OCI-M1 (cell line): ENCODE measurements around the gene CLCN2.

Experiments
- DNase-seq: peaks from one replicate; lab custom pipeline; 2025; lab: John Stamatoyannopoulos, UW

Gene CLCN2

DNA sequence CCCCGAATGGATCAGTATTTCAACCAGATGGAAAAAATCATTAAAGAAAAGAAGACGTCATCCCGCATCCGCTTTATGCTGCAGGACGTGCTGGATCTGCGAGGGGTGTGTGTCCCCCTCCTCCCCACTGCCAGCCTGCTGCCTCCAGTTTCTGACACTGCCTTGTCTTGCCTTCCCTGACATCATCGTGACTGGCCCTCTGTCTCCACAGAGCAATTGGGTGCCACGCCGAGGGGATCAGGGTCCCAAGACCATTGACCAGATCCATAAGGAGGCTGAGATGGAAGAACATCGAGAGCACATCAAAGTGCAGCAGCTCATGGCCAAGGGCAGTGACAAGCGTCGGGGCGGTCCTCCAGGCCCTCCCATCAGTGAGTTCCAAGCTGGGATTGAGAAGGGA is 36.1 kb downstream of the CLCN2 start:
- DNase-seq, result no peak

DNA sequence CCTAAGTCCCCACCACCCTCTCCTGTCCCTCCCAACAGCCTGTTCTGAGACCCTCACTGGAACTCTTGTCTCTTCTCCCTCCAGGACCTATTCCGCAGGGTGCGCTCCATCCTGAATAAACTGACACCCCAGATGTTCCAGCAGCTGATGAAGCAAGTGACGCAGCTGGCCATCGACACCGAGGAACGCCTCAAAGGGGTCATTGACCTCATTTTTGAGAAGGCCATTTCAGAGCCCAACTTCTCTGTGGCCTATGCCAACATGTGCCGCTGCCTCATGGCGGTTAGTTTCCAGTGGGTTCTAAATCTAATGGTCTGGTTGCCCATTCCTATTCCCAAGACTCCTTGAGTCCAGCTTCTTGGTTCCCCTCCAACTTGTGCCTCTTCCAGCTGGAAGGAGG is 37.7 kb downstream of the CLCN2 start:
- DNase-seq, result no peak

DNA sequence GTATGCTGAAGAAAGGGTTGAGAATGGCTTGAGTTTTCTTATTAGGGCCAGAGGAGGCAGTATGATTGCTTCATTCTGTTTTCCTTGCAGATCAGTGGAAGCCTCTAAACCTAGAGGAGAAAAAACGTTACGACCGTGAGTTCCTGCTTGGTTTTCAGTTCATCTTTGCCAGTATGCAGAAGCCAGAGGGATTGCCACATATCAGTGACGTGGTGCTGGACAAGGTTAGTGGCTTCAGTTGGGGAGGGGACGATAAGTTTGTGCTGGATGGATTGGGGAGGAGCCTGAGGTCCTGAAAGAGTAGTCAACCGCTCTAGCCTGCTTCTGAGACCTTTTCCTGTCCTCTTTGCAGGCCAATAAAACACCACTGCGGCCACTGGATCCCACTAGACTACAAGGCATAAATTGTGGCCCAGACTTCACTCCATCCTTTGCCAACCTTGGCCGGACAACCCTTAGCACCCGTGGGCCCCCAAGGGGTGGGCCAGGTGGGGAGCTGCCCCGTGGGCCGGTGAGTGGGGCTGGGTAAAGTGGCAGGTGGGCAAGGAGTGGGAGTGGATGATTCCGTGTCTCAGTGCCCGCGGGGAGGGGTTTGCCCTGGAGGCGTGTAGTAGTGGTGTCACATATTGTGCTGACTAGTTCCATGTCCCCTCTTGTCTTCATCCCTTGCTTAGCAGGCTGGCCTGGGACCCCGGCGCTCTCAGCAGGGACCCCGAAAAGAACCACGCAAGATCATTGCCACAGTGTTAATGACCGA is 38.5 kb downstream of the CLCN2 start:
- no peak for DNase-seq

DNA sequence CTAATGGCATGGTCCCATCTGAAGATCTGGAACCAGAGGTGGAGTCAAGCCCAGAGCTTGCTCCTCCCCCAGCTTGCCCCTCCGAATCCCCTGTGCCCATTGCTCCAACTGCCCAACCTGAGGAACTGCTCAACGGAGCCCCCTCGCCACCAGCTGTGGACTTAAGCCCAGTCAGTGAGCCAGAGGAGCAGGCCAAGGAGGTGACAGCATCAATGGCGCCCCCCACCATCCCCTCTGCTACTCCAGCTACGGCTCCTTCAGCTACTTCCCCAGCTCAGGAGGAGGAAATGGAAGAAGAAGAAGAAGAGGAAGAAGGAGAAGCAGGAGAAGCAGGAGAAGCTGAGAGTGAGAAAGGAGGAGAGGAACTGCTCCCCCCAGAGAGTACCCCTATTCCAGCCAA is 39.7 kb downstream of the CLCN2 start:
- DNase-seq, result no peak

DNA sequence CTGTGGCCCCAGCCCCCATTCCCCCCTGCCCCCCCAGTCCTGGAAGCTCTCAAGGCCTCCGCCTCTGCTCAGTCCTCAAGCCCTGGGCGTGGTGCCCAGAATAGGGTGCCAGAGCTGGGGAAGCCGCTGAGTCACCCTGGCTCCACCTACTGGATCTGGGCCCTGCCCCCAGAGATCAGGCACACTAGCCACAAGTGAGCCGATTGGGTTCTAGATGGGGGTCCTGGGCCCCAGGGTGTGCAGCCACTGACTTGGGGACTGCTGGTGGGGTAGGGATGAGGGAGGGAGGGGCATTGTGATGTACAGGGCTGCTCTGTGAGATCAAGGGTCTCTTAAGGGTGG is 41.3 kb downstream of the CLCN2 start:
- peak; percentile 65 for DNase-seq

DNA sequence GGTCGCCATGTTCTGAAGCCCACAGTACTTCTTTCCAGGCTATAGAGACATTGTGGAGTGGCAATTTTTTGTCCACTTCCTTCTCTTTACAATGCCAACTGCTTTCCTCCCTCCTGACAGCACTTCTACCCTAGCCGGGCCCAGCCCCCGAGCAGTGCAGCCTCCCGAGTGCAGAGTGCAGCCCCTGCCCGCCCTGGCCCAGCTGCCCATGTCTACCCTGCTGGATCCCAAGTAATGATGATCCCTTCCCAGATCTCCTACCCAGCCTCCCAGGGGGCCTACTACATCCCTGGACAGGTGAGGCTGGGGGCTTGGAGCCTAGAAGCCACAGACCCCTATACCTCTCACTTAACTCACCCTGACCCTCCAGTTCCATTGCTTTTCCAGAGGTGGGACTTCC is 44.2 kb downstream of the CLCN2 start:
- DNase-seq, result no peak

DNA sequence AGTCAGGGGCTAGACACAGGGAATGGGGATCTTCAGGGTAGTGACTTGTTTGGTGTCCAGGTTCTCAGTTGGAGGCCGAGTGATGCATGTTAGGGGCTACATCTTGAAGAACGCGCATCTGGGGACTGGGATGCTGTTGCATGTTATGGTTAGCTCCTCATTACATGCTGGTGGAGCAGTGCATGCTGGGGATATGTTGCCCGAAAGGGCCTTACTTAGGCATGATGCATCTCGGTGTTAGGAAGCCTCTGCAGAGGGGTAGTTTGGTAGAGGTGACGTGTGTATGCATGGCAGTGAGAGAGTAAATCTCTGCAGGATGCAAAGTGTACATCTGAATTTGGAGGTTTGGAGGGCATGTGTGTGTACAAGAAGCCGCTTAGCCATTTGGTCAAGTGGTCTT is 44.6 kb downstream of the CLCN2 start:
- no peak for DNase-seq

DNA sequence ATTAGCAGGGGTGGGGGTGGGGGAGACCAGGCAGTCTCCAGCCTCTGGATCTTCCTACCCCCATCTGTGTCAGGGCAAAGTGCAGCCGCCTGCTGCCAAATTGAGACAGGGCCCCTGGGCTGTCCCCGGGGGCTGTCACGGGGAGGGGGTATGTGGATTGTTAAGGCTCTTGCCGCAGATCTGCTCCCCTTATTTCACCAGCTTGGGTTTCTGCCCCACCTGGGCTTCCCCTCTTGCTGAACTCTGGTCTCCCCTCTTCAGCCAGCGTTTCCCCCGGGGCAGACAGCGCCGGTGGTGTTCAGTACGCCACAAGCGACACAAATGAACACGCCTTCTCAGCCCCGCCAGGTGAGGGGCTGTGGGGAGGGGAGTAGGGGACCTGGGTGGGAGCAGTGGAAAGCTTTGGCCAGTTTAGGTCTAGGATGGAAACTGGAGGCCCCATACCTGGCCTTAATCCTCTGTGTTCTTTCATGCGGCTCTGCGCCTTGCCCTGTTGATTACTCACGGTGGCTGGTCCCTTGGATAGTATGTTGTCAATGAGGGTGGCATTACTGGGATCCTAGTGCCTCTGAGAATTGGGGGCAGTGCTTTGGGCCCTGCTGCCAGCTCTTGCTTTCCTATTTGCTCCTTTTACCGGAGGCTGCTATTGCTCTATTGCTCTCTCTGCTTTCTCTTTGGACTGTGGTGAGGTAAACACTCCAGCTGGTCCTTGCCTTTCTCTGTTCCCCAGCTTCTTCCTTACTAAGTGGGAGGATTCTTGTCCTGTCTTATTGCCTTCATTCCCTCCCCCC is 45.3 kb downstream of the CLCN2 start:
- no peak for DNase-seq

DNA sequence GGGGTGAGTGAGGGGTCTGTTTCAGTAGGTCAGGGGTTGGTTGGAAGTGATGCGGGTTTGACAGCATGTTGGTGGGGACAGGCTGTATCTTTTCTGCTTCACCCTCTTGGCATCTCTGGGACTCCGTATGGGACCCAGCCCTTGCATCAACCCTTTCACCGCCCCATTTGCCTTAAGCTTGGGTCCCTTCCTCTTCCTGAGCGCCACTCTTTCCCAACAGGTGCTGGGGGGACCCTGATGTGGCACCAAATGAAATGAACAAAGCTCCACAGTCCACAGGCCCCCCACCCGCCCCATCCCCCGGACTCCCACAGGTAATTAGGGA is 45.9 kb downstream of the CLCN2 start:
- DNase-seq, result no peak

DNA sequence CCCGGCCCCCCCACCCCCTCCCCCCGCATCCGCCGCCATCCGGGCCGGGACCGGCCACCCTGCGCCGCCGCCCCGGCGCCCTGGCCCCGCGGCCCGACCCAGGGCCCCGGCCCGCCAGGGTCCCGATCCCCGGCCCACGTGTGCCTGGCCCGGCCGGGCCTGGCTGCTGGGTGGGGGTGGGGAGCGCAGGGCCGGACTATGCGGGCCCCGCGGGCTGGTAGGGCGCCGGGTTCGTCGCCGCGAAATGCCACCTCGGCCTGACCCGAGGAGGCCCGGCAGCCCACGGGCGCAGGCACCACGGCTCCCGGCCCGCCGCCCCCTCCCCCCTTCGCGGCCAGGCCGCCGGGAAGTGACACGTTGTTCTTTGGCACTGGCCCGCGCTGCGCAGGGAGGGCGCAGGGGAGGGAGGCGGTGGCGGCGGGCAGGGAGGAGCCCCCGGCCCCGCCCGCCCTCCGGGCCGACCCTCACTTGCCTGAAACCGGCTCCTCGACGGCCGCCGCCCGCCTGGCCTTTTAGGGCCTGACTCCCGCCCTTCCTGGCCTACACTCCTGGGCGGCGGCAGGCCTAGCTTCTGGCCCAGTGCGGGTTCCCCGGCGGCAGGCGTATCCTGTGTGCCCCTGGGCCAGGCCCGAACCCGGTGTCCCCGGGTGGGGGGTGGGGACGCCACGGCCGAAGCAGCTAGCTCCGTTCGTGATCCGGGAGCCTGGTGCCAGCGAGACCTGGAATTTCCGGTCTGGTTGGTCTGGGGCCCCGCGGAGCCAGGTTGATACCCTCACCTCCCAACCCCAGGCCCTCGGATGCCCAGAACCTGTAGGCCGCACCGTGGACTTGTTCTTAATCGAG is 46.5 kb downstream of the CLCN2 start:
- peak; percentile 40 for DNase-seq

DNA sequence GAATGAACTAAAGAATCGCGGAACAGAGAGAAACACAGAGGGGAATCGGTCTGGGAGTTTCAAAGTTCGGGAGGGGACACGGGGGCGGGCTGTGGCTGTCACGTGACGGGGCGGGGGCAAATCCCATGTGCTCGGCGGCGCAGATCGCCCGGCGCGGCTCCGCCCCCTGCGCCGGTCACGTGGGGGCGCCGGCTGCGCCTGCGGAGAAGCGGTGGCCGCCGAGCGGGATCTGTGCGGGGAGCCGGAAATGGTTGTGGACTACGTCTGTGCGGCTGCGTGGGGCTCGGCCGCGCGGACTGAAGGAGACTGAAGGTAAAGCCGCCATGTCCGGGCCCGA is 47.1 kb downstream of the CLCN2 start, which contains the start of gene EIF4G1:
Gene EIF4G1, plus strand, starts transcription at position 244 of the 337 bp plus-strand sequence. CDS start 1,191 bp downstream, outside the sequence.
- DNase-seq, result peak; percentile 89

DNA sequence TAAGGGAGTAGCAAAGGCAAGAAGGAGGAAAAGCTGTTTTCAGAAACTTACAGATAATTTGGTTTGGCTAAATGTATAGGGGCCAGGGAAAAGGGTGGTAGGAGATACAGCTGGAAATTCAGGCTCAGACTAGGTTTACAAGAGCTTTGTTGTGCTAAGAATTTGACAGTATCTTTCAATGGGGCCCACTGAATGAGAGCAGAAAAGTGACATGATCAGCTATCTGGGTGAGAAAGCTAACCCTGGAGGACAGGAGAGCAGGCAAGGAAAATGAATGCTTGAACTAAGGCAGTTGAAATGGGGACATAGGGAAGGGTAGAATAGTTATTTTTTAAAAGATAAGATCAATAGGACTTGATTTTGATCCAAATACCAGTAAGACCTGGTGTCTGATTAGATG is 49.8 kb downstream of the CLCN2 start:
- DNase-seq, result no peak

DNA sequence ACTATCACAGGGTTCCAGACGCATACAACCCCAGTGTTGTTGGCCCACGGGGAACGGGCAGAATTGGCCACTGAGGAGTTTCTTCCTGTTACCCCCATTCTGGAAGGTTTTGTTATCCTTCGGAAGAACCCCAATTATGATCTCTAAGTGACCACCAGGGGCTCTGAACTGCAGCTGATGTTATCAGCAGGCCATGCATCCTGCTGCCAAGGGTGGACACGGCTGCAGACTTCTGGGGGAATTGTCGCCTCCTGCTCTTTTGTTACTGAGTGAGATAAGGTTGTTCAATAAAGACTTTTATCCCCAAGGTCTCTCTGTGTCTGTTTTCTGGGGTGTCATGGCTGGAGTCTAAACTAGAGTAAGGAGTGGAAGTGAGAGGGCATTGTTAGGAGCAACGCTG is 52.7 kb downstream of the CLCN2 start:
- no peak for DNase-seq

DNA sequence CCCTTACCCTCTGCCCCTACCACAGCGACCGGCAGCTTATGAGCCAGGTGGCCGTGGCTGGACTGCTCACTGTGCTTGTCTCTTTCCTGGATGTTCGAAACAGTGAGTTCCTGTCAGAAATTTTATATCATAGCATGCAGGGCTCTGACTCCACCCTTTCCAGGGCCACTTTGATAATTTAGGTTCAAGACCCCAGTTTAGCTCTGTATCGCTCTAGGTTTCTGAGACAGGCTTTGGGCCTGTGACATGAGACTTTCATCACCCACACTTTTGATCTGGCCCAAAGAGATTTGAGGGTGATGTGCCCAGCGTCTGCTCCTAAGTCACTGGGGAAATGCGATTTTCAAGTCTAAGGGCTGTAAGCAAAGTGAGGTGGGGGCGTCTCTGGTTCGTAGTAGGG is 53.5 kb downstream of the CLCN2 start:
- DNase-seq, result no peak

DNA sequence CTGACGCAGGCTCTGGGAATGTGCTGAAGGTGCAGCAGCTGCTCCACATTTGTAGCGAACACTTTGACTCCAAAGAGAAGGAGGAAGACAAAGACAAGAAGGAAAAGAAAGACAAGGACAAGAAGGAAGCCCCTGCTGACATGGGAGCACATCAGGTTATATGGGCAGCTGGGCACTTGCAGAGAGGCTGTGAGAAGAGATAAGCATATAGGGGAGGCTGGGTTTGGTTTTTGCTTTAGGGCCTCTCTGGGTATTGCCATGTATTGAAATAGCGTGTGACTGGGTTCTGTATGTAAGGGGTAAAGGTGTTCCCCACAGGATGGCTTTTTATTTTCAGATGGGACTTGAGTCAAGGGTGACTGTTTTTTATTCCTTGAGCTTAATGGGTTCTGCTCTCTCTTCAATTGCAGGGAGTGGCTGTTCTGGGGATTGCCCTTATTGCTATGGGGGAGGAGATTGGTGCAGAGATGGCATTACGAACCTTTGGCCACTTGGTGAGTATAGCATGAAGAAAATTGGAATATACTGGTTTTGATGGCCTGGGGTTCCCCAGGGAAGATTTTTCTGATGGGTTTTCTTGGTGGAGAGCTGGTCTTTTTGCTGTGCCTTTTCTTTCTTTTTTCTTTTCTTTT is 54.9 kb downstream of the CLCN2 start:
- no peak for DNase-seq

DNA sequence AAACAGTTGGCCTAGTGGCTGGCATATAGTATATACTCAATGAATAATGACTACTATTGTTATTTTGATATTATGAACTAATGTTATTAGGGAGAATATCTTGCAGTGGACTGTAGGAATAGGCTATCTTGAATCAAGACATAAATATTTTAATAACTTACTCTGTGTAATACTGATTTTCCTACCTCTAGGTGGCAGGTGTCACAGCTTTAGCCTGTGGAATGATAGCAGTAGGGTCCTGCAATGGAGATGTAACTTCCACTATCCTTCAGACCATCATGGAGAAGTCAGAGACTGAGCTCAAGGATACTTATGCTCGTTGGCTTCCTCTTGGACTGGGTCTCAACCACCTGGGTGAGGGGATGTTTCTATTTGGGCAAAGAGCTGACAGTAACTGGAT is 55.8 kb downstream of the CLCN2 start:
- peak; percentile 10 for DNase-seq

DNA sequence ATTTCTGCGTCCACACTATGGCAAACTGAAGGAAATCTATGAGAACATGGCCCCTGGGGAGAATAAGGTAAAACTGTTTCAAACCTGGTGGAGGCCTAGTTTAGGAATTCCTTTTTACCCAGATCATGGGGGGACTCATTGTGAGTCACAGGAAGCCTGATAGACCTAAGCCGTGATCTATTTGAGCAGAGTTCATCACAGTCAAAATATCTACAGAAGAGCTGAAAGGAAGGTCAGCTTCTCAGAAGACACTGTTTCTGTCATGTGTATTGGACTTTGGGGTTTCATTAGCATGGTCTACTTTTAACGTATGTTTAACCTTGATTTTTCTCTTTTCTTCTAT is 61.1 kb downstream of the CLCN2 start:
- no peak for DNase-seq

DNA sequence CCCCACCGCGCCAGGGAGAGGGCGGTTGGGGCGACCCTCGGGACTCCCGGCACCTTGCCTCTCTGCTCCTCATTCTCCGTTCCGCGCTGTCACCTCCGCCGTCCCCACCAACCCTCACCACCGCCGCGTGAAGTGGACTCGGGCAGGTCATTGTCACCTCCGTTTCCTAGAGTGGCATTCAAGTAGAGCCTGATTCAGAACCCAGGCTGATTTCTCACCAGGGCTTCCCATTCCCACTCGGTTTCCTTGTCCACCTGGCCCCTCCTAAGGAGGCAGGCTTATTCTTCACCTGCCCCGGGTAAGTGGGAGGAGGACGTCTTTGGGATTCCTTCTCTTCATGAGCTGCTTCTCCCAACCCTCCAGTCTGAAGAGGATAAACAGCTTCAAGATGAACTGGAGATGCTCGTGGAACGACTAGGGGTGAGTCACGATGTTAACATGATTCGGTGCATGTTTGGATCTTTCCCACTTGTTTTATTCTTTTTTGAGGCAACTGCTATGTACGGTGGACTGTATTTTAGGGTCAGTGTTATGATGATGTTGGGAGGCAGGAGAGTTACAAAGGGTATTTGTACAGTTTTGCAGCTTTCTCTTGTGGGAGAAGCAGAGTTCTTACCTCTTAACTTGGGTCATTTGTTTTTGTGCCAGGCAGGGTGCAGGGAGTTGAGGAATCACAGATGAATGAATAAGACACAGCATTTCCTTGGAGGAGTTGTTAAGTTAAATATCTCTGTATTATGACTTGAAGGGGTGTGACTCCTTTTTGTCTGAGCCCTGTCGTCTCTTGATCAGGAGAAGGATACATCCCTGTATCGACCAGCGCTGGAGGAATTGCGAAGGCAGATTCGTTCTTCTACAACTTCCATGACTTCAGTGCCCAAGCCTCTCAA is 61.7 kb downstream of the CLCN2 start:
- no peak for DNase-seq

DNA sequence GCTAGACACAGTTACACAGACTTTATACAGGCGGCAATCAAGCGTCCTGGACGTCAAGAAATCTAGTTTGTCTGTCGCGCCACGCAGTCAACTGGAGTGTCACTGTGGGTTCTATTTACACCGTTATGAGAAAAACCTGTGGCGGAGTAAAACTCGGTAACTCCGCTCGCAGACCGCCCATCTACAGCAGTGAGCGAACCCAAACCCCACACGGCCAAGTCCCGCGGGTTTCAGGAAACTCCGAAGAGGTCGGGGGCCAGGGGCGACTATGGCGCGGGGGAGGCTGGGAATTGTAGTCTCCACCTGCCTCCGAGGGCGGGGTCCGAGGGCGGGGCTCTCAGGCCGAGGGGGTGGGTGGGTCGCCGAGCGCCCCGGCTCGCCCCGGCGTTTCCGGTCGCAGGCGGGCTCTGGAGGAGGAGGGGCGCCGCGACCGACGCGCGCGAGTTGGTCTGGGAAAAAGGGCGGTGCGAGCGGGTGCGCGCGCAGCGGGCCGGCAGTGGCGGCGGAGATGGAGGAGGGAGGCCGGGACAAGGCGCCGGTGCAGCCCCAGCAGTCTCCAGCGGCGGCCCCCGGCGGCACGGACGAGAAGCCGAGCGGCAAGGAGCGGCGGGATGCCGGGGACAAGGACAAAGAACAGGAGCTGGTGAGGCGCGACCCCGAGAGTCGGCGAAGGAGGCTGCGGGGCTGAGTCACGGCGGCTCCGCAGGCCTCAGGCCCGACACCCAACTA is 62.5 kb downstream of the CLCN2 start, which contains the start of gene PSMD2:
Gene PSMD2, plus strand, starts transcription at position 483 of the 729 bp plus-strand sequence. Its CDS starts 26 bp downstream, at position 509.
- peak; percentile 94 for DNase-seq

DNA sequence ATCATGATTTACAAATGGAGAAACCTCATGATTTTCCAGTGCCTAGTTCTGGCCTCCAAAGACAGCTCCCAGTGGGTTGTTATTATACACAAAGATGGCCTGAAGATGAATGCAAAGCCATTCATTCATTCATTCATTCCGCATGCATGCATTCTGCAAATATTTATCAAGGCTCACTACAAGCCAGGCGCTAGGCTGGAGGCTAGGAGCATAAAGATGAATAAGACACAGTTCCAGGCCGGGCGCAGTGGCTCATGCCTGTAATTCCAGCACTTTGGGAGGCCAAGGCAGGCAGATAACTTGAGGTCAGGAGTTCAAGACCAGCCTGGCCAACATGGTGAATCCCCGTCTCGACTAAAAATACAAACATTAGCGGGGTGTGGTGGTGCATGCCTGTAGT is 64.8 kb downstream of the CLCN2 start:
- DNase-seq, result no peak
